HepG2 (cell line): Measurements from ENCODE around the gene TUBA4B. TPM values are rescaled to one million over a fixed set of nuclear protein-coding genes. Genes with fewer than 3 reads are reported as not detected.

Source experiments
- DNMT3B ChIP-seq: conservative IDR thresholded peaks from 2 replicates; pipeline ENCODE4 v1.6.1; 2016; ENCODE audit warnings: missing biosample characterization, control low read depth
- E2F2 ChIP-seq: sonication (generic); formaldehyde crosslinking; IDR thresholded peaks from 2 replicates; pipeline ENCODE4 v1.4.0; 2020; ENCODE audit warnings: missing genetic modification reagents, borderline replicate concordance
- ESRRA ChIP-seq: sonication (generic); formaldehyde crosslinking; IDR thresholded peaks from 2 replicates; pipeline ENCODE4 v1.5.1; 2020; ENCODE audit warnings: mild to moderate bottlenecking, low read depth, missing genetic modification reagents
- FOXO1 ChIP-seq: sonication (generic); formaldehyde crosslinking; IDR thresholded peaks from 2 replicates; pipeline ENCODE4 v1.4.0; 2020; ENCODE audit warnings: missing genetic modification reagents
- HIC2 ChIP-seq: sonication (generic); formaldehyde crosslinking; IDR thresholded peaks from 2 replicates; pipeline ENCODE4 v1.9.0; 2022; ENCODE audit warnings: low read depth, missing genetic modification reagents
- ISL2 ChIP-seq: sonication (generic); formaldehyde crosslinking; IDR thresholded peaks from 2 replicates; pipeline ENCODE4 v1.5.0; 2020; ENCODE audit warnings: missing genetic modification reagents
- KMT2A ChIP-seq: sonication (generic); formaldehyde crosslinking; IDR thresholded peaks from 2 replicates; pipeline ENCODE4 v1.4.0; 2020; ENCODE audit warnings: missing genetic modification reagents
- MYPOP ChIP-seq: sonication (generic); formaldehyde crosslinking; IDR thresholded peaks from 2 replicates; pipeline ENCODE4 v1.8.1; 2023; ENCODE audit warnings: mild to moderate bottlenecking, moderate library complexity, missing genetic modification reagents
- PBX2 ChIP-seq: IDR thresholded peaks from 2 replicates; pipeline ENCODE4 v1.6.1; 2016; ENCODE audit warnings: control low read depth
- RAD51 ChIP-seq: fragments of 450-650 bp; IDR thresholded peaks from 2 replicates; pipeline ENCODE4 v1.6.1; 2016; ENCODE audit warnings: borderline replicate concordance
- SKIL ChIP-seq: sonication (generic); formaldehyde crosslinking; IDR thresholded peaks from 2 replicates; pipeline ENCODE4 v1.8.0; 2022; ENCODE audit warnings: missing genetic modification reagents, mild to moderate bottlenecking, moderate library complexity, borderline replicate concordance
- TEAD3 ChIP-seq: optimal IDR thresholded peaks from 2 replicates; pipeline ENCODE3; 2016; ENCODE audit warnings: borderline replicate concordance
- ZFAT ChIP-seq: sonication (generic); formaldehyde crosslinking; conservative IDR thresholded peaks from 2 replicates; pipeline ENCODE4 v1.8.1; 2023; ENCODE audit warnings: missing genetic modification reagents, inconsistent platforms
- ZNF30 ChIP-seq: sonication (generic); formaldehyde crosslinking; IDR thresholded peaks from 2 replicates; pipeline ENCODE4 v1.5.0; 2020; ENCODE audit warnings: mild to moderate bottlenecking, missing genetic modification reagents
- ZNF547 ChIP-seq: sonication (generic); formaldehyde crosslinking; IDR thresholded peaks from 2 replicates; pipeline ENCODE4 v1.5.1; 2020; ENCODE audit warnings: mild to moderate bottlenecking, missing genetic modification reagents
- ZNF549 ChIP-seq: sonication (generic); formaldehyde crosslinking; IDR thresholded peaks from 2 replicates; pipeline ENCODE4 v1.5.0; 2020; ENCODE audit warnings: missing genetic modification reagents
- ZNF598 ChIP-seq: sonication (generic); formaldehyde crosslinking; IDR thresholded peaks from 2 replicates; pipeline ENCODE4 v1.5.1; 2020; ENCODE audit warnings: mild to moderate bottlenecking, missing genetic modification reagents, borderline replicate concordance
- polyA plus RNA-seq, 8 experiments: library from polyadenylated mRNA; depleted of rRNA in 3 of 8; stranded (reverse) in 7 of 8; unstranded in 1 of 8; fragments of >200 nt; fragmentation: Illumina TruSeq in 4 of 8; extraction: Trizol in 4 of 8; gene quantifications; 2 replicates each; pipeline versions ENCODE4 v1.2.1 to v1.2.3, GENCODE V29; 2011 to 2016; ENCODE audit warnings: low read depth in 4 of 8, missing spikeins in 1 of 8, mixed read lengths in 1 of 8; ENCODE audit not compliant: insufficient read depth in 1 of 8
- total RNA-seq, 5 experiments: library from RNA; depleted of rRNA; stranded (reverse); fragments of >200 nt; fragmentation: Illumina TruSeq; extraction: Trizol; gene quantifications; 2 replicates each; pipeline ENCODE4 v1.2.3, GENCODE V29; 2016; ENCODE audit warnings: low read depth in 1 of 5

The TUBA4B gene
- total and polyA plus RNA-seq, 2 of the 13 experiments (the other 11 are each of a cell fraction or from before 2014, with no cell fraction given): 0.18 to 0.22 TPM

GRCh38 chr2:219207884-219208740, 44.9 kb upstream of the TUBA4B start (continued):
- TF ChIP-seq E2F2: no peak
- no peak for TF ChIP-seq KMT2A (CRISPR knock-in tag)
- TF ChIP-seq MYPOP (CRISPR knock-in tag): peak; percentile 53; the same call in 1 of the 2 replicates
- TF ChIP-seq ZFAT (CRISPR knock-in tag): no peak
- peak; percentile 64; the same call in 1 of the 2 replicates for TF ChIP-seq ISL2
- peak; percentile 85 for TF ChIP-seq ESRRA (CRISPR knock-in tag)
- no peak for TF ChIP-seq RAD51
- peak; percentile 77 for TF ChIP-seq TEAD3
- peak; percentile 45; the same call in 1 of the 2 replicates for TF ChIP-seq SKIL (CRISPR knock-in tag)
- TF ChIP-seq ZNF549: no peak
- peak; percentile 91 for TF ChIP-seq HIC2 (CRISPR knock-in tag)
- TF ChIP-seq PBX2 (CRISPR knock-in tag): peak; percentile 32; the same call in 1 of the 2 replicates
- peak; percentile 76; the same call in 1 of the 2 replicates for TF ChIP-seq DNMT3B
- peak; percentile 91 for TF ChIP-seq FOXO1 (CRISPR knock-in tag)
- no peak for TF ChIP-seq ZNF598 (CRISPR knock-in tag)
- no peak for TF ChIP-seq ZNF30
- TF ChIP-seq ZNF547 (CRISPR knock-in tag): peak; percentile 64
